Endodermal cell (in vitro differentiated cells): ENCODE results near the gene STON2. TPM values are rescaled to one million over a fixed set of nuclear protein-coding genes. Genes with fewer than 3 reads are reported as not detected.

Experiments used
- DNase-seq: peaks from one replicate; pipeline ENCODE4 v3.0.0-alpha.2; 2017
- H3K27ac ChIP-seq: 2 replicates; pipeline ENCODE4 v1.5.1; 2013; ENCODE audit warnings: mild to moderate bottlenecking, low read depth, low read length, moderate library complexity
- H3K27me3 ChIP-seq: 2 replicates; pipeline ENCODE4 v1.6.1; 2013; ENCODE audit warnings: mild to moderate bottlenecking, low read length, moderate library complexity; ENCODE audit not compliant: insufficient read depth, control insufficient read depth, poor library complexity, severe bottlenecking
- H3K36me3 ChIP-seq: 2 replicates; pipeline ENCODE4 v1.7.0; 2013; ENCODE audit warnings: mild to moderate bottlenecking, low read length, moderate library complexity; ENCODE audit not compliant: control insufficient read depth, insufficient read depth
- H3K4me1 ChIP-seq: one replicate; pipeline ENCODE4 v1.7.0; 2013; ENCODE audit warnings: low read length; ENCODE audit not compliant: control insufficient read depth, insufficient read depth
- H3K4me3 ChIP-seq: 2 replicates; pipeline ENCODE4 v1.5.1; 2013; ENCODE audit warnings: mild to moderate bottlenecking, low read length, moderate library complexity
- H3K9ac ChIP-seq: 2 replicates; pipeline ENCODE4 v1.6.1; 2013; ENCODE audit warnings: mild to moderate bottlenecking, low read length, moderate library complexity; ENCODE audit not compliant: poor library complexity, severe bottlenecking; ENCODE audit errors: extremely low read depth
- H3K9me3 ChIP-seq: 2 replicates; pipeline ENCODE4 v1.6.1; 2013; ENCODE audit warnings: mild to moderate bottlenecking, low read length, moderate library complexity; ENCODE audit not compliant: control insufficient read depth
- H3K27ac Mint-ChIP-seq: 2 replicates; pipeline ENCODE4 v1.8.0; 2020; ENCODE audit warnings: mixed read lengths
- H3K27me3 Mint-ChIP-seq: 2 replicates; pipeline ENCODE4 v1.8.0; 2021; ENCODE audit warnings: mild to moderate bottlenecking, mixed read lengths; ENCODE audit not compliant: insufficient read depth
- H3K36me3 Mint-ChIP-seq: 2 replicates; pipeline ENCODE4 v1.8.0; 2020; ENCODE audit warnings: low read depth, mixed read lengths
- H3K4me1 Mint-ChIP-seq: 2 replicates; pipeline ENCODE4 v1.8.0; 2020; ENCODE audit warnings: mixed read lengths
- H3K4me3 Mint-ChIP-seq: 2 replicates; pipeline ENCODE4 v1.8.0; 2020; ENCODE audit warnings: mild to moderate bottlenecking, moderate library complexity, mixed read lengths
- H3K9me3 Mint-ChIP-seq: 2 replicates; pipeline ENCODE4 v1.8.0; 2020; ENCODE audit warnings: mild to moderate bottlenecking, mixed read lengths
- CTCF ChIP-seq: fragments of 200-600 bp; sonication (generic); conservative IDR thresholded peaks from 2 replicates; pipeline ENCODE4 v1.5.0; 2021; ENCODE audit warnings: antibody characterized with exemption, mild to moderate bottlenecking
- WGBS, 2 experiments: methylation state at CpG; one replicate each; pipeline versions ENCODE4 v1.1.5 to v1.1.7; 2013; ENCODE audit warnings: missing lambda C conversion rate in 2 of 2, mixed read lengths in 1 of 2; ENCODE audit not compliant: insufficient coverage in 1 of 2, insufficient read length in 1 of 2; 5-methylcytosine and 5-hydroxymethylcytosine counted together
- total RNA-seq, 2 donors: library from RNA; stranded (reverse); fragmentation: NEBNext Ultra II Directional in 1 of 2; extraction: Animal tissue kit (Norgen Biotek cat#: 25700) in 1 of 2; gene quantifications; 2 replicates in 1 of 2; 3 replicates in 1 of 2; pipeline ENCODE4 v1.2.1, GENCODE V29; 2021

STON2 gene
- total RNA-seq, 2 donors from 2014 or later: 37.2 to 43.9 TPM

- Histone ChIP-seq H3K4me1 (no peaks in the 10 kb centered on the region), H3K4me3 (no peak overlapping the region), H3K36me3 (no peaks in the 10 kb centered on the region), H3K27me3 (peaks cover 4% of the 10 kb centered on the region), H3K9ac (no peak overlapping the region), H3K27ac (no peak overlapping the region), H3K9me3 (no peaks in the 10 kb centered on the region)
- TF ChIP-seq CTCF: no peak
- H3K27ac Mint-ChIP-seq: no peak overlapping the region
- no peak for DNase-seq
- 83 to 92% methylated on average over 1 to 2 of the region's 2 CpGs for WGBS, 2 experiments
- no peaks in the 10 kb centered on the region for H3K36me3 Mint-ChIP-seq
- no peaks in the 10 kb centered on the region for H3K27me3 Mint-ChIP-seq
- H3K4me1 Mint-ChIP-seq: no peaks in the 10 kb centered on the region
- no peaks in the 10 kb centered on the region for H3K9me3 Mint-ChIP-seq
- H3K4me3 Mint-ChIP-seq: no peak overlapping the region
Observed at GRCh38 chr14:81341370-81341769, 58.8 kb downstream of the STON2 start.

GRCh38 chr14:81340201-81340600 lies 59.9 kb downstream of the STON2 start:
- DNase-seq: no peak
- H3K9me3 ChIP-seq: no peaks in the 10 kb centered on the region
- peaks cover 4% of the 10 kb centered on the region for H3K27me3 ChIP-seq
- no peak overlapping the region for H3K27ac Mint-ChIP-seq
- no peaks in the 10 kb centered on the region for H3K36me3 ChIP-seq
- H3K9ac ChIP-seq: no peak overlapping the region
- WGBS, 2 experiments: 92 to 100% methylated on average over 4 to 5 of the region's 5 CpGs
- no peak for TF ChIP-seq CTCF
- H3K4me3 Mint-ChIP-seq: no peak overlapping the region
- no peaks in the 10 kb centered on the region for H3K4me1 ChIP-seq
- H3K27ac ChIP-seq: no peak overlapping the region
- H3K9me3 Mint-ChIP-seq: no peaks in the 10 kb centered on the region
- no peaks in the 10 kb centered on the region for H3K27me3 Mint-ChIP-seq
- H3K4me3 ChIP-seq: no peak overlapping the region
- H3K36me3 Mint-ChIP-seq: no peaks in the 10 kb centered on the region
- H3K4me1 Mint-ChIP-seq: no peaks in the 10 kb centered on the region

- Mint-ChIP-seq H3K9me3 (no peaks in the 10 kb centered on the region), H3K27ac (no peak overlapping the region), H3K4me1 (peaks cover 2% of the 10 kb centered on the region), H3K27me3 (no peaks in the 10 kb centered on the region), H3K4me3 (no peak overlapping the region), H3K36me3 (no peaks in the 10 kb centered on the region)
- Histone ChIP-seq H3K27ac (no peak overlapping the region), H3K4me1 (no peaks in the 10 kb centered on the region), H3K27me3 (peaks cover 4% of the 10 kb centered on the region), H3K9ac (no peak overlapping the region), H3K9me3 (no peaks in the 10 kb centered on the region), H3K36me3 (no peaks in the 10 kb centered on the region), H3K4me3 (no peak overlapping the region)
- 91 to 98% methylated on average over 4 of the region's 4 CpGs for WGBS, 2 experiments
- TF ChIP-seq CTCF: no peak
- no peak for DNase-seq
Observed at GRCh38 chr14:81337073-81337472, 63.1 kb downstream of the STON2 start.
